ENCODE data around the gene AFF1.

DNA sequence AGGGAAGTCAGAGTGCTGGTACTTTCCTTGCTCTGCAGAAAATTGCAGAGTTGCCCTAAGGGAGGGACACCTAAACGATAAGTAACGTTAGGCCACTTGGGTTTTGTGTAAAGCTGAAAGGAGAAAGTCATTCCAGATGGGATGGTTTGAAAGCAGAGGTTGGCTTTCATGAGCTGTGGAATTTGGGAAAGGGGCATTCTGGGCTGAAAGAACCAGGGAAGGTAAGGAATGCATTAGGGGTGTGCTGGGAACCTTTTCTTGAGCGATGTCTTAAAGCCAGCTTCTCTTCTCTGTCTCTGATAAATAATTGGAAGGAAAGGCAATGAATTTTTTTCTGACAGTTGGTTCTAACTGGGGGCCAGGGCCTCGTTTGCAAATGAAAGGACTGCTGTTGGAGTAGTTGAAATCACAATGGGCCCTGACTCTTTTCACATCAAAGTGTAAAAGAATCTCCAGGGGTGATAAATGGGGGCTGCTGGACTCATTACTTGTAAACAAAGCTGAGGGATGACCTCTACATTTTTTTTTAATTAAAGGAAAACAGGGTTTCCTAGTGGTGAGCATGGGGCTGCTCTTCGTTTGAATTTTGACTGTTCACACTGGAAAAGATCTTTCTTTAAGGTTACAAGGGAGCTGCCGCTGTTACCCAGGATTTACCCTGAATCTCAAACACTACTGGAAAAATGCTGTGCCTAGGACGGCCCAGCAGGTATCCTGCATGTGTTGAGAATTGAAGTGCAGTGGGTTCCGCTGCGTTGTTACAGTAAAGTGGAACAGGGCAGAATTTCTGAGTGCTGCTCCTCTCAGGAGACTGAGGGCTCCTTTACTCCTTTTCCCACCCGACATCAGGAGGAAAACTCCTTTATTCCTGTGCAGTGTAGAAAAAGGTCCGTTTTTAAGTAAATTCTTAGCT lies 25.0 kb downstream of the AFF1 start:
- TF ChIP-seq POLR2A (IDR thresholded peaks at IDR 0.05; ENCODE audit: low read length) (no peak), GATA1 (IDR thresholded peaks at IDR 0.05; ENCODE audit: low read depth, low read length) (no peak)

All from erythroblast (primary cell).